Progenitor cell of endocrine pancreas (in vitro differentiated cells): ENCODE results near the gene ITM2C. TPM values are rescaled to one million over a fixed set of nuclear protein-coding genes. Genes with fewer than 3 reads are reported as not detected.

Experiments
- DNase-seq: peaks from one replicate; pipeline ENCODE4 v3.0.0; 2021; ENCODE audit warnings: low spot score; ENCODE audit not compliant: unreplicated experiment
- H3K27ac Mint-ChIP-seq: 2 replicates; pipeline ENCODE4 v1.8.0; 2021; ENCODE audit warnings: mild to moderate bottlenecking, moderate library complexity, mixed read lengths
- H3K27me3 Mint-ChIP-seq: 2 replicates; pipeline ENCODE4 v1.8.0; 2021; ENCODE audit warnings: mixed read lengths
- H3K36me3 Mint-ChIP-seq: 2 replicates; pipeline ENCODE4 v1.8.0; 2022; ENCODE audit warnings: mixed read lengths; ENCODE audit not compliant: insufficient read depth
- H3K4me1 Mint-ChIP-seq: 2 replicates; pipeline ENCODE4 v1.8.0; 2021; ENCODE audit warnings: low read depth, mixed read lengths
- H3K4me3 Mint-ChIP-seq: 2 replicates; pipeline ENCODE4 v1.8.0; 2021; ENCODE audit warnings: low read depth, mild to moderate bottlenecking, moderate library complexity, mixed read lengths
- H3K9me3 Mint-ChIP-seq: 2 replicates; pipeline ENCODE4 v1.8.0; 2021; ENCODE audit warnings: low read depth, mixed read lengths
- CTCF ChIP-seq: fragments of 200-600 bp; sonication (generic); IDR thresholded peaks from one replicate; pipeline ENCODE4 v1.5.0; 2021; ENCODE audit warnings: antibody characterized with exemption, mild to moderate bottlenecking; ENCODE audit not compliant: unreplicated experiment
- total RNA-seq: library from RNA; stranded (reverse); gene quantifications from 2 replicates; pipeline ENCODE4 v1.2.1, GENCODE V29; 2021

ITM2C gene
- total RNA-seq, 1 donor from 2014 or later: 169 TPM

GRCh38 chr2:230868161-230868946 is 3.6 kb downstream of the ITM2C start:
- Mint-ChIP-seq H3K27me3 (peaks cover 4% of the 10 kb centered on the region), H3K4me1 (peaks cover 41% of the 10 kb centered on the region), H3K4me3 (peak overlapping the region; percentile 57), H3K27ac (peak overlapping the region; percentile 88), H3K36me3 (no peaks in the 10 kb centered on the region), H3K9me3 (no peaks in the 10 kb centered on the region)
- TF ChIP-seq CTCF: no peak
- DNase-seq: no peak

- no peak for DNase-seq
- Mint-ChIP-seq H3K27ac (peak overlapping the region; percentile 88), H3K36me3 (no peaks in the 10 kb centered on the region), H3K27me3 (no peaks in the 10 kb centered on the region), H3K4me1 (peaks cover 40% of the 10 kb centered on the region), H3K4me3 (peak overlapping the region; percentile 57), H3K9me3 (no peaks in the 10 kb centered on the region)
- no peak for TF ChIP-seq CTCF
Measured at GRCh38 chr2:230868947-230869913, 4.5 kb downstream of the ITM2C start.

- no peak for DNase-seq
Measured at GRCh38 chr2:230869914-230870543, 5.3 kb downstream of the ITM2C start.

GRCh38 chr2:230870544-230871360 is 6.0 kb downstream of the ITM2C start:
- Mint-ChIP-seq H3K4me1 (peaks cover 40% of the 10 kb centered on the region), H3K27me3 (no peaks in the 10 kb centered on the region), H3K36me3 (peaks cover 5% of the 10 kb centered on the region), H3K4me3 (peak overlapping the region; percentile 43), H3K9me3 (no peaks in the 10 kb centered on the region), H3K27ac (peak overlapping the region; percentile 93)
- no peak for TF ChIP-seq CTCF
- no peak for DNase-seq

More at GRCh38 chr2:230869914-230870543, 5.3 kb downstream of the ITM2C start:
- no peak for TF ChIP-seq CTCF
- Mint-ChIP-seq H3K4me3 (peak overlapping the region; percentile 43), H3K4me1 (peaks cover 40% of the 10 kb centered on the region), H3K36me3 (peaks cover 2% of the 10 kb centered on the region), H3K27me3 (no peaks in the 10 kb centered on the region), H3K27ac (peak overlapping the region; percentile 87), H3K9me3 (no peaks in the 10 kb centered on the region)
